Ovary (tissue), 9 donors: ENCODE results near the gene ITPR3. TPM values are rescaled to one million over a fixed set of nuclear protein-coding genes. Genes with fewer than 3 reads are reported as not detected.
A peak's percentile ranks its signal among the peaks of the same experiment; 100 is the strongest.

ENCODE experiments used
- DNase-seq, 5 donors: peaks; one replicate each; pipeline ENCODE4 v3.0.0-alpha.2; 2019 to 2020
- H3K27ac ChIP-seq, 2 donors: fragments of 200-600 bp; one replicate each; pipeline versions ENCODE4 v1.5.1 to v1.8.0; 2019 to 2022
- H3K27me3 ChIP-seq: fragments of 200-600 bp; one replicate; pipeline ENCODE4 v1.8.0; 2022
- H3K36me3 ChIP-seq: fragments of 200-600 bp; sonication (generic); one replicate; pipeline ENCODE4 v1.5.1; 2019
- H3K4me1 ChIP-seq: one replicate; pipeline ENCODE4 v1.8.1; 2013; ENCODE audit warnings: mild to moderate bottlenecking, moderate library complexity; ENCODE audit not compliant: insufficient read depth
- H3K4me3 ChIP-seq: fragments of 200-600 bp; sonication (generic); one replicate; pipeline ENCODE4 v1.5.1; 2017
- H3K9me3 ChIP-seq, 2 donors: fragments of 200-600 bp in 1 of 2; sonication (generic) in 1 of 2; one replicate each; pipeline versions ENCODE4 v1.5.1 to v1.8.1; 2013 to 2019; ENCODE audit warnings: mild to moderate bottlenecking in 1 of 2, moderate library complexity in 1 of 2
- CTCF ChIP-seq, 3 donors: fragments of 450-650 bp in 2 of 3; fragments of 200-600 bp in 1 of 3; IDR thresholded peaks; one replicate each; pipeline versions ENCODE4 v1.5.1 to v1.8.0; 2016 to 2022; ENCODE audit warnings: antibody characterized with exemption in 3 of 3, mild to moderate bottlenecking in 1 of 3
- EP300 ChIP-seq: sonication (generic); formaldehyde crosslinking; IDR thresholded peaks from one replicate; pipeline ENCODE4 v1.6.1; 2017; ENCODE audit warnings: antibody characterized with exemption
- POLR2A ChIP-seq: fragments of 450-650 bp; IDR thresholded peaks from one replicate; pipeline ENCODE4 v1.6.1; 2017; ENCODE audit warnings: antibody characterized with exemption, mild to moderate bottlenecking, moderate library complexity
- WGBS, 3 donors: extraction: QIAGEN DNeasy Blood & Tissue Kit in 1 of 3; methylation state at CpG; one replicate each; pipeline versions ENCODE4 v1.1.5 to v1.1.7; 2013 to 2017; 5-methylcytosine and 5-hydroxymethylcytosine counted together
- intact Hi-C, 4 donors: fragments of 100-400 bp; cut with DNase I; formaldehyde crosslinking; loops; one replicate each; pipeline versions ENCODE4 v1.11.0 to v1.15.1; 2022 to 2023
- polyA plus RNA-seq, 2 donors: library from polyadenylated mRNA; stranded (reverse); fragments of 200-250 nt in 1 of 2; fragments of 350-450 nt in 1 of 2; fragmentation: Illumina TruSeq in 1 of 2; extraction: RNeasy Lipid Tissue Mini Kit (QIAGEN cat#74804) in 1 of 2; gene quantifications; one replicate each; pipeline ENCODE4 v1.2.3, GENCODE V29; 2013 to 2014
- total RNA-seq, 7 donors: library from RNA; depleted of rRNA in 2 of 7; stranded (reverse); fragments of >200 nt in 2 of 7; fragmentation: NEBNext Ultra II Directional in 3 of 7; extraction: Animal tissue kit (Norgen Biotek cat#: 25700) in 3 of 7; gene quantifications; one replicate each; pipeline versions ENCODE4 v1.1.0 to v1.2.4, GENCODE V29; 2016 to 2023
- donor health status: DM: no; HTN: no; CAD: no; lungs with moderate emphysema.
- donor health status: DM: no; HTN: no; CAD: no.
- donor health status: Bipolar disorder and iron deficiency.
- donor health status: DM: yes; HTN: yes; CAD: no.
- donor health status: DM: no; HTN: no; CAD: no.
- donor health status: DM: yes; HTN: yes; CAD: no.

The ITPR3 gene
- total and polyA plus RNA-seq, 9 donors, result 3.6 to 31.1 (median 11.7) TPM

- peak in 2 of 3 donors; percentile 59 to 73 for TF ChIP-seq CTCF (IDR thresholded peaks at IDR 0.05)
- no peak for TF ChIP-seq EP300
- peak overlapping the region; percentile 31 to 73 for H3K27ac ChIP-seq
- H3K9me3 ChIP-seq, result no peaks in the 10 kb centered on the region
- no peak overlapping the region for H3K4me3 ChIP-seq
- DNase-seq, result peak; percentile 74 to 90 (median 86)
- peaks cover 23% of the 10 kb centered on the region for H3K4me1 ChIP-seq
- H3K36me3 ChIP-seq, result no peaks in the 10 kb centered on the region
- intact Hi-C loops, result loop anchor here (5.0 to 10.0 kb wide), 8 partner anchors 32 to 567 kb away; partner anchors contain the start of gene ITPR3 (in 1 of the 4)
- WGBS, 3 donors, result 19 to 23% (median 20%) methylated on average over 7 to 9 of the region's 9 CpGs
- no peaks in the 10 kb centered on the region for H3K27me3 ChIP-seq
Observed at GRCh38 chr6:33589731-33590530, 31.2 kb upstream of the ITPR3 start.

- intact Hi-C loops, result no loop called here
- no peak overlapping the region for H3K4me3 ChIP-seq
- H3K4me1 ChIP-seq, result peaks cover 23% of the 10 kb centered on the region
- no peaks in the 10 kb centered on the region for H3K36me3 ChIP-seq
- H3K27ac ChIP-seq, result peak overlapping the region; percentile 39 to 73
- DNase-seq, result peak in 2 of 5 donors; percentile 44 to 64
- H3K27me3 ChIP-seq, result no peaks in the 10 kb centered on the region
- 54 to 63% (median 58%) methylated on average over 14 to 15 of the region's 15 CpGs for WGBS, 3 donors
- TF ChIP-seq CTCF (IDR thresholded peaks at IDR 0.05), result no peak
- no peak for TF ChIP-seq POLR2A
- no peak for TF ChIP-seq EP300
- no peaks in the 10 kb centered on the region for H3K9me3 ChIP-seq
Observed at GRCh38 chr6:33590531-33591198, 30.5 kb upstream of the ITPR3 start.

GRCh38 chr6:33591424-33592032 is 29.6 kb upstream of the ITPR3 start:
- Histone ChIP-seq H3K27me3 (no peaks in the 10 kb centered on the region), H3K36me3 (no peaks in the 10 kb centered on the region), H3K4me1 (peaks cover 23% of the 10 kb centered on the region), H3K4me3 (no peak overlapping the region), H3K9me3 (no peaks in the 10 kb centered on the region), H3K27ac (peak overlapping the region in 1 of 2 donors; percentile 73)
- TF ChIP-seq POLR2A (no peak), CTCF (IDR thresholded peaks at IDR 0.05) (no peak), EP300 (no peak)
- intact Hi-C loops, result no loop called here
- 96 to 97% (median 96%) methylated on average over 9 of the region's 9 CpGs for WGBS, 3 donors
- DNase-seq, result no peak

GRCh38 chr6:33592280-33592594 is 28.9 kb upstream of the ITPR3 start:
- intact Hi-C loops, result no loop called here
- no peak overlapping the region for H3K27ac ChIP-seq
- H3K27me3 ChIP-seq, result no peaks in the 10 kb centered on the region
- H3K4me1 ChIP-seq, result peaks cover 23% of the 10 kb centered on the region
- no peak overlapping the region for H3K4me3 ChIP-seq
- DNase-seq, result no peak
- no peak for TF ChIP-seq CTCF (IDR thresholded peaks at IDR 0.05)
- no peak for TF ChIP-seq POLR2A
- TF ChIP-seq EP300, result no peak
- H3K9me3 ChIP-seq, result no peaks in the 10 kb centered on the region
- H3K36me3 ChIP-seq, result no peaks in the 10 kb centered on the region
- WGBS, 3 donors, result 89 to 95% (median 93%) methylated on average over 7 of the region's 7 CpGs
